HL-60/S4 treated with retinoic acid at 250 ng/mL for 4 days and 3 days (cell line): ENCODE data around the gene FRRS1.
"Not testable (repeated sequence)": the region's sequence is repeated elsewhere in the genome, so short reads cannot be mapped to it uniquely, and the experiment has no call there.

Experiments used
- in situ Hi-C: fragments of 300-500 bp; cut with MboI; formaldehyde crosslinking; loops from 2 replicates; pipeline ENCODE4 v1.7.0; 2022; ENCODE audit warnings: low sequenced_read_pairs

FRRS1 gene, protein sequence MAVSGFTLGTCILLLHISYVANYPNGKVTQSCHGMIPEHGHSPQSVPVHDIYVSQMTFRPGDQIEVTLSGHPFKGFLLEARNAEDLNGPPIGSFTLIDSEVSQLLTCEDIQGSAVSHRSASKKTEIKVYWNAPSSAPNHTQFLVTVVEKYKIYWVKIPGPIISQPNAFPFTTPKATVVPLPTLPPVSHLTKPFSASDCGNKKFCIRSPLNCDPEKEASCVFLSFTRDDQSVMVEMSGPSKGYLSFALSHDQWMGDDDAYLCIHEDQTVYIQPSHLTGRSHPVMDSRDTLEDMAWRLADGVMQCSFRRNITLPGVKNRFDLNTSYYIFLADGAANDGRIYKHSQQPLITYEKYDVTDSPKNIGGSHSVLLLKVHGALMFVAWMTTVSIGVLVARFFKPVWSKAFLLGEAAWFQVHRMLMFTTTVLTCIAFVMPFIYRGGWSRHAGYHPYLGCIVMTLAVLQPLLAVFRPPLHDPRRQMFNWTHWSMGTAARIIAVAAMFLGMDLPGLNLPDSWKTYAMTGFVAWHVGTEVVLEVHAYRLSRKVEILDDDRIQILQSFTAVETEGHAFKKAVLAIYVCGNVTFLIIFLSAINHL

GRCh38 chr1:99766378-99766800, at the start of gene FRRS1:
FRRS1 (minus strand) TSS chr1:99766635; CDS start chr1:99748768, 17,867 bp downstream.
- in situ Hi-C loops, result no loop called here

GRCh38 chr1:99814373-99814900, 48.0 kb upstream of the FRRS1 start:
- in situ Hi-C loops, result loop anchor here (25.0 kb wide), 1 partner anchor 648 kb away; no protein-coding TSS in a partner anchor

DNA sequence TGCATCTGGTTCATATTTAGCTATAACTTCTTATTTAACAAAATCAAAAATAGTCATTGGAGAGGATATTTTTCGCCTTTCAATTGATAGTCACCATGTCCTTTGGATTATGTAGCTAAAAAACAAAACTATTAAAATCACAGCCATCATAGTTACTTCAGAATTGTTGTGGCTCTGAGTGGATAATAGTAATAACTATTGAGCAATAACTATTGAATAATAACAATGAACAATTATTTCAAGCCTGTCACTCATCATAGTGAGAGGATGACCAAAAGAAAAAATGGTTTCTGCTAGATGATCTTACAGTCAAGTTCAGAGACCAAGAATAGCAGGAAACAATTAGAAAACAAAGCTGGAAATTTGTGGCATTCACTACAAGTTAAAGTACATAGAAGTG, 45.3 kb upstream of the FRRS1 start:
- in situ Hi-C loops, result loop anchor here (25.0 kb wide), 1 partner anchor 651 kb away; no protein-coding TSS in a partner anchor

GRCh38 chr1:99811075-99811474, 44.6 kb upstream of the FRRS1 start:
- in situ Hi-C loops, result loop anchor here (25.0 kb wide), 1 partner anchor 651 kb away; no protein-coding TSS in a partner anchor

DNA sequence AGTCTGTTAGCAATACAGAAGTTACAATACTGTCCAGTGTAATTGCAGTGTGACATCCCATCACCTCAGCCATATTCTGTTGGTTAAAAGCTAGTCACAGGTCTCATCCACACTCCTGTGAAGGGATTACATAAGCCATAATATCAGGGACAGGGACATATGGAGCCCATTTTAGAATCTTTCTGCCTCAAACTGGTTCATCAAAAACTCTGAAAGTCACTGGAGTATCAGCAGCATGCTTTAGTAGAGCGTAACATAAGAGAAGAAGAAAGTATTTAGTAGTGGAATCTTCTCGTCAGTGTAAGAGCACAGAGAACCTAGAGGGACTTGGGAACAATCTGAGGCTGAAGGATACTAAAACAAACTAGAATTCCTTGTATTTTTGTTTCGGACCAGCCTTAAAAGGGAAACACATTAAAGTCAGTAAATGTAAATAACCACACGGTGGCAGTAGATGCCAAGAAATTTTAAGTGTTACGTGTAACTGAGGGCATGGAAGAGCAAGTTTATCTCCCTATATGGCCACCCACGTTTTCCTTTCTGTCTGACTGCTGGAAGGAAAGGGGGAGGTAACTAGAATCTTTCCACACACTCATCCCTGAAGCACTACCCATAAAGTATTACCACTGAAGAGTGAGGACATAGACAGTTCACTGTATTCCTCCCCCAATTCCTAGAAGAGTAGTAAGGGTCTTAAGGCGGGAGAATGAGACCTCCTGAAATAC, 42.1 kb upstream of the FRRS1 start:
- in situ Hi-C loops, result loop anchor here (10.0 to 25.0 kb wide), 2 partner anchors 654 to 1056 kb away; no protein-coding TSS in a partner anchor

DNA sequence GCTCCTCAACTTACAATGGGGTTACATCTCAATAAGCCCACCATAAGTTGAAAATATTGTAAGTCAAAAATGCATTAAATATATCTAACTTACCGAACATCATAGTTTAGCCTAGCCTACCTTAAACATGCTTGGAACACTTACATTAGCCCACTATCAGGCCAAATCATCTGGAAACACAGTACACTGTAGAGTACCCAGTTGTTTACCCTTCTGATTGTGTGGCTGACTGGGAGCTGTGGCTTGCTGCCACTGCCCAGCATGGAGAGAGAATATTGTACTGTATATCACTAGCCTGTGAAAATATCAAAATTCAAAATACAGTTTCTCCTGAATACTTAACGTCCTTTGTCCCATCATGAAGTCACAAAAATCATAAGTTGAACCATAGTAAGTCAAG, 40.4 kb upstream of the FRRS1 start:
- in situ Hi-C loops, result loop anchor here (10.0 to 25.0 kb wide), 2 partner anchors 655 to 1058 kb away; no protein-coding TSS in a partner anchor

- in situ Hi-C loops, result loop anchor here (10.0 to 25.0 kb wide), 2 partner anchors 661 to 1063 kb away; no protein-coding TSS in a partner anchor
Observed at GRCh38 chr1:99801584-99801983, 35.1 kb upstream of the FRRS1 start.

GRCh38 chr1:99793861-99794260, 27.4 kb upstream of the FRRS1 start:
- in situ Hi-C loops, result not testable (repeated sequence)

GRCh38 chr1:99789715-99790114, 23.3 kb upstream of the FRRS1 start:
- in situ Hi-C loops, result no loop called here

- in situ Hi-C loops, result no loop called here
Observed at GRCh38 chr1:99788896-99789295, 22.5 kb upstream of the FRRS1 start.

- in situ Hi-C loops, result no loop called here
Observed at GRCh38 chr1:99786751-99787501, 20.5 kb upstream of the FRRS1 start.

- in situ Hi-C loops, result no loop called here
Observed at GRCh38 chr1:99784809-99785255, 18.4 kb upstream of the FRRS1 start.

GRCh38 chr1:99784143-99784542, 17.7 kb upstream of the FRRS1 start:
- in situ Hi-C loops, result no loop called here

DNA sequence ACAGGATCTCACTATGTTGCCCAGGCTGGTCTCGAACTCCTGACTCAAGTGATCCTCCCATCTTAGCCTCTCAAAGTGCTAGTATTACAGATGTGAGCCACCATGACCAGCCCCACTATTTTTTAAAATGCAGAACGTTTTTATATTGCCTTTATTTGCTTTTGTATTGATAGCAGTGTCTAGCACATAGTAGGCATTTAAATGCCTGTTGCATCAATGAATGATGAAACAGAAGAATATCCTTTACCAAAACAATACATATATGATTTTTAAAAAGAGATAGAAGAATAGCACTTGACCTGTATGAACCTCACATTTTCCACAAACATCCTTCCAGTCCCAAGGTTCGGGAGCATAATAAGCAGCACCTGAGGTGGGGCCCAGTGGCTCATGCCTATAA, 16.5 kb upstream of the FRRS1 start:
- in situ Hi-C loops, result no loop called here

DNA sequence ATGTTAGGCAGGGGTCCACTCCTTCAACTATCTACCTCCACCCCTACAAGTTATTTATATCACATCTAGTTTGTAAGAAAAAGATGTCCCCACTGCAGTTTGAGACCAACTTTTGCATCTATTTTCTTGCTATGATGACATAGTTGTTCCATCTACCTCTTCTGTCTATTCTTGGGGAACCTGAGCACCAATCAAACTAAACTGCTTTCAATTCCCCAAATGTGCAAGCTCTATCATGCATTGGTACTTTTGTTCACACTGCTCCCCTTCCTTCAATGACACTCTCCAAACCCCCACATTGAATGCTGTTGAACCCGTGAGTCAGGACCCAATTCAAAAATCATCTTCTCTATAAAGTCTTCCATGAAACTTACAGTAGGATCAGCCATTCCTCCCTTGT, 16.0 kb upstream of the FRRS1 start:
- in situ Hi-C loops, result no loop called here

DNA sequence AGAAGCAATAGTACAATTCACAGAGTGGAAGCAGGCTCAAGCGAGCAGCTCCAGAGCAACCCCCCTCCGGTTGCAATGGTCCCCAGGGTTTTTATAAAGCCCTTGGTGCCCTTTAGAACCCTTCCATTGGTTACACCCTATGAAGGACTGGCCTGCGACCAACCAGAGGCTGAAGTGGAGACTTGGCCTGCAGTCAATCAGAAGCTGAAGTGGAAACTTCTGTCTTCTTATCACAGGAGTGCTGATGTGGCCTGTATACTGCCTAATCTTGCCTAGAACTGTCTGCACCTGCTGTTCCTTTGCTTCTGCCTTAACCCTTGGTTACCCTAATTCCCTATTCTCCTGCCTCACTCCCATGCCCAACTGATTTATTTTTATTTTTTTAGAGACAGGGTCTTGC, 15.4 kb upstream of the FRRS1 start:
- in situ Hi-C loops, result no loop called here

- in situ Hi-C loops, result no loop called here
Observed at GRCh38 chr1:99777752-99778151, 11.3 kb upstream of the FRRS1 start.

GRCh38 chr1:99776120-99776519, 9.7 kb upstream of the FRRS1 start:
- in situ Hi-C loops, result no loop called here

DNA sequence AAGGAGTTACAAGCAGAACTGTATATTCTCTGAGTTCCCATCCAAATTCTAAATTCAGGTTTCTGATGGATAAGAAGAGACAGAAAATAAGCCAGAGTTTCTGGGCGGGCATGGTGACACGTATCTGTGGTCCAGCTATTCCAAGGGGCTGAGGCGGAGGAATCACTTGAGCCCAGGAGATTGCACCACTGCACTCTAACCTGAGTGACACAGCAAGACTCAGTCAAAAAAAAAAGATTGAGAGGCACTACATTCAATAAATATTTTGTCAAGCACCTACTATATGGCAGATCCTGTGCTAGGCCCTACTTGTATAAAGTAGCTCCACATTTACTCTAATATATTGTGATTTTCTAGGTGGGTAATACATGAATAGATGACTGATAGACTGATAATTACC, 6.4 kb upstream of the FRRS1 start:
- in situ Hi-C loops, result no loop called here

DNA sequence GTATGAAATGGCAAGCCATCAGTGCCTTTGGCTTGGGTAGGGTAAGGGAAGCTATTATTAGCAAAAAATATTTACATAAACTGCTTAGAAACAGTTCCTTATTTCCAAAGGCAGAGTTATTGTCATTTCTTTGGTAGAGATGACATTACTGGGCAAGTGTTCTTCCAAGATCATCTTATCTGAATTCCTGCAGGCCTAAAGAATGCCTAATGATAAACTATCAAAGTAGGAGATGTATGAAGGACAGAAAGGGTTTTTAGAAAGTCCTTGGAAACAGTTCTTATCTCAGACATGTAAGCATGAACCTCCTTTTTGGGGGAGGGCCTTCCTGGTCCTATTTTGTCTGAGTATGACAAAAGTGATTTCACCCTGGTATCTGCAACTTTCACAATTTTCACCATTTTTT, 5.1 kb upstream of the FRRS1 start:
- in situ Hi-C loops, result no loop called here
